GM23338 (cell line): ENCODE measurements around the gene RAD1. TPM values are rescaled to one million over a fixed set of nuclear protein-coding genes. Genes with fewer than 3 reads are reported as not detected.

Experiments used
- ATAC-seq: fragments of 200-7000 bp; cut with Tn5 transposase; 3 replicates; pipeline ENCODE4 v1.9.1; 2020
- DNase-seq: peaks from one replicate; pipeline ENCODE4 v3.0.0-alpha.2; 2015; ENCODE audit warnings: low spot score
- H2AFZ ChIP-seq: fragments of 200-600 bp; sonication (generic); 2 replicates; pipeline ENCODE4 v1.8.0; 2016; ENCODE audit warnings: antibody characterized with exemption, mild to moderate bottlenecking, moderate library complexity
- H3F3A ChIP-seq: fragments of 200-600 bp; sonication (generic); replicated peaks from 2 replicates; pipeline ENCODE4 v1.8.0; 2017; ENCODE audit warnings: antibody characterized with exemption, mixed run types, low read depth
- H3K27ac ChIP-seq: fragments of 200-600 bp; sonication (generic); 2 replicates; pipeline ENCODE4 v1.6.1; 2016; ENCODE audit warnings: low read depth
- H3K27me3 ChIP-seq: fragments of 200-600 bp; sonication (generic); 2 replicates; pipeline ENCODE4 v1.8.0; 2016; ENCODE audit warnings: mild to moderate bottlenecking, mixed run types, moderate library complexity; ENCODE audit not compliant: insufficient read depth
- H3K36me3 ChIP-seq: fragments of 200-600 bp; sonication (generic); 2 replicates; pipeline ENCODE4 v1.8.0; 2016; ENCODE audit warnings: mild to moderate bottlenecking; ENCODE audit not compliant: insufficient read depth
- H3K4me1 ChIP-seq: fragments of 200-600 bp; sonication (generic); 2 replicates; pipeline ENCODE4 v1.8.0; 2016; ENCODE audit warnings: mild to moderate bottlenecking, moderate library complexity; ENCODE audit not compliant: insufficient read depth
- H3K4me2 ChIP-seq: fragments of 200-600 bp; sonication (generic); 2 replicates; pipeline ENCODE4 v1.7.1; 2017; ENCODE audit warnings: mixed run types
- H3K4me3 ChIP-seq: fragments of 200-600 bp; sonication (generic); 2 replicates; pipeline ENCODE4 v1.6.1; 2016; ENCODE audit warnings: mixed run types
- H3K79me2 ChIP-seq: fragments of 200-600 bp; sonication (generic); replicated peaks from 2 replicates; pipeline ENCODE4 v1.8.0; 2017; ENCODE audit warnings: mild to moderate bottlenecking; ENCODE audit not compliant: insufficient read depth
- H3K9me2 ChIP-seq: fragments of 200-600 bp; sonication (generic); 2 replicates; pipeline ENCODE4 v1.8.0; 2017; ENCODE audit not compliant: insufficient read depth
- H4K20me1 ChIP-seq: fragments of 200-600 bp; sonication (generic); replicated peaks from 2 replicates; pipeline ENCODE4 v1.8.0; 2017; ENCODE audit warnings: mild to moderate bottlenecking; ENCODE audit not compliant: insufficient read depth
- H3K27ac Mint-ChIP-seq: 2 replicates; pipeline ENCODE4 v1.8.0; 2020; ENCODE audit warnings: inconsistent platforms, mild to moderate bottlenecking, moderate library complexity, mixed read lengths
- H3K27me3 Mint-ChIP-seq: 3 replicates; pipeline ENCODE4 v1.8.0; 2022; ENCODE audit warnings: low read depth, mild to moderate bottlenecking, moderate library complexity, mixed read lengths, inconsistent platforms; ENCODE audit not compliant: insufficient read depth, poor library complexity
- H3K36me3 Mint-ChIP-seq: 3 replicates; pipeline ENCODE4 v1.8.0; 2021; ENCODE audit warnings: low read depth, mild to moderate bottlenecking, inconsistent platforms, moderate library complexity, mixed read lengths
- H3K4me1 Mint-ChIP-seq: 3 replicates; pipeline ENCODE4 v1.8.0; 2020; ENCODE audit warnings: mild to moderate bottlenecking, inconsistent platforms, mixed read lengths
- H3K4me3 Mint-ChIP-seq: 3 replicates; pipeline ENCODE4 v1.8.0; 2021; ENCODE audit warnings: moderate library complexity, mild to moderate bottlenecking, inconsistent platforms, mixed read lengths
- H3K9me3 Mint-ChIP-seq: 3 replicates; pipeline ENCODE4 v1.8.0; 2020; ENCODE audit warnings: moderate library complexity, mild to moderate bottlenecking, inconsistent platforms, mixed read lengths
- CREB1 ChIP-seq: fragments of 250-450 bp; sonication (Bioruptor Pico); IDR thresholded peaks from 2 replicates; pipeline ENCODE4 v1.5.0; 2020; ENCODE audit warnings: low read depth, mild to moderate bottlenecking, moderate library complexity
- NANOG ChIP-seq: IDR thresholded peaks from 2 replicates; pipeline ENCODE4 v1.6.1; 2016; ENCODE audit warnings: antibody characterized with exemption, borderline replicate concordance
- POLR2AphosphoS5 ChIP-seq: IDR thresholded peaks from 2 replicates; pipeline ENCODE4 v1.6.1; 2016; ENCODE audit warnings: antibody characterized with exemption, low read depth
- REST ChIP-seq: IDR thresholded peaks from one replicate; pipeline ENCODE4 v1.6.1; 2018; ENCODE audit warnings: antibody characterized with exemption; ENCODE audit not compliant: unreplicated experiment
- STAT1 ChIP-seq: IDR thresholded peaks from one replicate; pipeline ENCODE4 v1.6.1; 2016; ENCODE audit warnings: antibody characterized with exemption; ENCODE audit not compliant: unreplicated experiment
- ZNF114 ChIP-seq: fragments of 250-450 bp; sonication (Bioruptor Pico); IDR thresholded peaks from 2 replicates; pipeline ENCODE4 v1.5.0; 2020; ENCODE audit warnings: mild to moderate bottlenecking, moderate library complexity
- ZNF462 ChIP-seq: fragments of 250-450 bp; sonication (Bioruptor Pico); IDR thresholded peaks from 2 replicates; pipeline ENCODE4 v1.5.0; 2020; ENCODE audit warnings: mild to moderate bottlenecking, moderate library complexity
- polyA plus RNA-seq: library from polyadenylated mRNA; unstranded; fragments of >200 nt; fragmentation: Nextera tagmentation; extraction: Ambion mirVana; gene quantifications from 2 replicates; pipeline ENCODE4 v1.2.1, GENCODE V29; 2016
- total RNA-seq: library from RNA; depleted of rRNA; stranded (reverse); fragments of >200 nt; shearing (Covaris generic); gene quantifications from 2 replicates; pipeline ENCODE4 v1.2.3, GENCODE V29; 2014

Gene RAD1
- total and polyA plus RNA-seq, 2 experiments from 2014 or later = 39.3 to 40.9 TPM

- no peaks in the 10 kb centered on the region for H4K20me1 ChIP-seq
- no peaks in the 10 kb centered on the region for H3K36me3 ChIP-seq
- Mint-ChIP-seq H3K36me3 (peaks cover 11% of the 10 kb centered on the region), H3K9me3 (no peaks in the 10 kb centered on the region), H3K4me1 (peaks cover 32% of the 10 kb centered on the region), H3K27me3 (peaks cover 2% of the 10 kb centered on the region), H3K27ac (no peak overlapping the region; the same call in 1 of the 2 replicates), H3K4me3 (no peak overlapping the region)
- no peaks in the 10 kb centered on the region for H3F3A ChIP-seq
- no peak for DNase-seq
- H3K4me3 ChIP-seq = no peak overlapping the region
- no peak overlapping the region for H2AFZ ChIP-seq
- H3K4me1 ChIP-seq = peaks cover 29% of the 10 kb centered on the region
- no peak overlapping the region for H3K4me2 ChIP-seq
- ATAC-seq = no peak
- TF ChIP-seq CREB1 (no peak), POLR2AphosphoS5 (no peak), REST (no peak), STAT1 (no peak), NANOG (no peak), ZNF114 (no peak)
- no peaks in the 10 kb centered on the region for H3K9me2 ChIP-seq
- H3K27ac ChIP-seq = no peak overlapping the region
- no peaks in the 10 kb centered on the region for H3K27me3 ChIP-seq
- no peaks in the 10 kb centered on the region for H3K79me2 ChIP-seq
These were observed 46.0 kb downstream of the RAD1 start for GRCh38 chr5:34869256-34869655.

GRCh38 chr5:34868791-34869190, 46.5 kb downstream of the RAD1 start:
- no peaks in the 10 kb centered on the region for H3K79me2 ChIP-seq
- no peaks in the 10 kb centered on the region for H3F3A ChIP-seq
- H2AFZ ChIP-seq = no peak overlapping the region
- Mint-ChIP-seq H3K27me3 (peaks cover 2% of the 10 kb centered on the region), H3K4me3 (no peak overlapping the region), H3K36me3 (peaks cover 11% of the 10 kb centered on the region), H3K4me1 (peaks cover 36% of the 10 kb centered on the region), H3K27ac (no peak overlapping the region), H3K9me3 (no peaks in the 10 kb centered on the region)
- no peaks in the 10 kb centered on the region for H4K20me1 ChIP-seq
- no peak for DNase-seq
- H3K27ac ChIP-seq = no peak overlapping the region
- ATAC-seq = no peak
- no peak for TF ChIP-seq ZNF114
- no peak for TF ChIP-seq REST
- no peak for TF ChIP-seq CREB1
- TF ChIP-seq ZNF462 = no peak
- no peak overlapping the region for H3K4me2 ChIP-seq
- no peaks in the 10 kb centered on the region for H3K27me3 ChIP-seq
- H3K9me2 ChIP-seq = no peaks in the 10 kb centered on the region
- no peaks in the 10 kb centered on the region for H3K36me3 ChIP-seq
- no peak overlapping the region for H3K4me3 ChIP-seq
- H3K4me1 ChIP-seq = peaks cover 31% of the 10 kb centered on the region
